Osteoblast (primary cell): ENCODE data around the gene TIGD6. TPM values are rescaled to one million over a fixed set of nuclear protein-coding genes. Genes with fewer than 3 reads are reported as not detected.
"Not testable (repeated sequence)": the region's sequence is repeated elsewhere in the genome, so short reads cannot be mapped to it uniquely, and the experiment has no call there.

Source experiments
- DNase-seq: peaks from one replicate; pipeline ENCODE4 v3.0.0; 2011; ENCODE audit warnings: low spot score, mixed read lengths; ENCODE audit not compliant: insufficient read length; ENCODE audit errors: missing footprints
- H2AFZ ChIP-seq: 2 replicates; pipeline ENCODE4 v1.6.0; 2011; ENCODE audit warnings: mild to moderate bottlenecking, low read length
- H3K27ac ChIP-seq: 2 replicates; pipeline ENCODE4 v1.5.1; 2011; ENCODE audit warnings: mild to moderate bottlenecking, low read depth, low read length, moderate library complexity
- H3K27me3 ChIP-seq: 2 replicates; pipeline ENCODE4 v1.6.0; 2012; ENCODE audit warnings: mild to moderate bottlenecking, control low read depth, inconsistent platforms, low read length, moderate library complexity; ENCODE audit not compliant: insufficient read depth
- H3K36me3 ChIP-seq: 2 replicates; pipeline ENCODE4 v1.5.1; 2011; ENCODE audit warnings: mild to moderate bottlenecking, low read length, control low read depth, moderate library complexity; ENCODE audit not compliant: insufficient read depth
- H3K4me1 ChIP-seq: 2 replicates; pipeline ENCODE4 v1.5.1; 2011; ENCODE audit warnings: mild to moderate bottlenecking, low read length, control low read depth, moderate library complexity; ENCODE audit not compliant: insufficient read depth
- H3K4me2 ChIP-seq: 2 replicates; pipeline ENCODE4 v1.6.0; 2011; ENCODE audit warnings: mild to moderate bottlenecking, low read length; ENCODE audit not compliant: insufficient read depth
- H3K4me3 ChIP-seq: fragments of 200-600 bp; sonication (generic); 3 replicates; pipeline ENCODE4 v1.5.1; 2012; ENCODE audit warnings: mild to moderate bottlenecking, low read length, inconsistent platforms; ENCODE audit not compliant: insufficient read depth
- H3K79me2 ChIP-seq: 2 replicates; pipeline ENCODE4 v1.6.0; 2012; ENCODE audit warnings: mild to moderate bottlenecking, low read length, control low read depth, inconsistent platforms; ENCODE audit not compliant: insufficient read depth
- H3K9me3 ChIP-seq: 2 replicates; pipeline ENCODE4 v1.5.1; 2011; ENCODE audit warnings: low read depth, low read length, control low read depth
- H4K20me1 ChIP-seq: 2 replicates; pipeline ENCODE4 v1.6.0; 2012; ENCODE audit warnings: mild to moderate bottlenecking, low read length, control low read depth; ENCODE audit not compliant: insufficient read depth
- CTCF ChIP-seq: IDR thresholded peaks from 2 replicates; pipeline ENCODE4 v1.5.1; 2011; ENCODE audit warnings: mild to moderate bottlenecking, low read depth, low read length, moderate library complexity; ENCODE audit errors: extremely low read depth
- total RNA-seq: library from RNA; depleted of rRNA; stranded (reverse); fragments of >200 nt; gene quantifications from 2 replicates; pipeline ENCODE4 v1.2.3, GENCODE V29; 2012

Gene TIGD6
- total RNA-seq, 1 donor: 9.8 TPM

- no peak overlapping the region for H3K27ac ChIP-seq
- peaks cover 7% of the 10 kb centered on the region for H3K27me3 ChIP-seq
- no peaks in the 10 kb centered on the region for H3K36me3 ChIP-seq
- H2AFZ ChIP-seq: no peak overlapping the region
- H3K9me3 ChIP-seq: no peaks in the 10 kb centered on the region
- no peak overlapping the region for H3K4me2 ChIP-seq
- H3K79me2 ChIP-seq: no peaks in the 10 kb centered on the region
- H3K4me3 ChIP-seq: no peak overlapping the region
- H4K20me1 ChIP-seq: no peaks in the 10 kb centered on the region
- TF ChIP-seq CTCF: no peak
- DNase-seq: no peak
- no peaks in the 10 kb centered on the region for H3K4me1 ChIP-seq
Measured at GRCh38 chr5:149951138-149951749, 49.2 kb downstream of the TIGD6 start.

- Histone ChIP-seq H2AFZ (no peak overlapping the region), H4K20me1 (no peaks in the 10 kb centered on the region), H3K9me3 (no peaks in the 10 kb centered on the region), H3K36me3 (no peaks in the 10 kb centered on the region), H3K4me2 (no peak overlapping the region), H3K4me3 (no peak overlapping the region), H3K27me3 (peaks cover 7% of the 10 kb centered on the region), H3K79me2 (no peaks in the 10 kb centered on the region), H3K4me1 (no peaks in the 10 kb centered on the region), H3K27ac (no peak overlapping the region)
- TF ChIP-seq CTCF: no peak
- DNase-seq: no peak
Measured at GRCh38 chr5:149948993-149949392, 51.5 kb downstream of the TIGD6 start.

GRCh38 chr5:149946118-149946517 lies 54.3 kb downstream of the TIGD6 start:
- no peak for TF ChIP-seq CTCF
- H3K4me1 ChIP-seq: no peaks in the 10 kb centered on the region
- H2AFZ ChIP-seq: no peak overlapping the region
- H3K79me2 ChIP-seq: no peaks in the 10 kb centered on the region
- H3K4me2 ChIP-seq: no peak overlapping the region
- H3K27ac ChIP-seq: no peak overlapping the region
- no peaks in the 10 kb centered on the region for H4K20me1 ChIP-seq
- H3K36me3 ChIP-seq: no peaks in the 10 kb centered on the region
- H3K4me3 ChIP-seq: no peak overlapping the region
- H3K9me3 ChIP-seq: no peaks in the 10 kb centered on the region
- DNase-seq: no peak
- peaks cover 7% of the 10 kb centered on the region for H3K27me3 ChIP-seq

- Histone ChIP-seq H3K4me3 (no peak within 1 kb of the TSS), H3K9me3 (no peaks in the 10 kb centered on the region), H3K27ac (no peak within 1 kb of the TSS), H3K4me1 (peaks cover 6% of the 10 kb centered on the region), H3K79me2 (no peaks in the 10 kb centered on the region), H4K20me1 (no peaks in the 10 kb centered on the region), H2AFZ (no peak within 1 kb of the TSS), H3K36me3 (no peaks in the 10 kb centered on the region), H3K27me3 (peaks cover 7% of the 10 kb centered on the region), H3K4me2 (no peak within 1 kb of the TSS)
- no peak for TF ChIP-seq CTCF
- DNase-seq: no peak
Measured at GRCh38 chr5:149944666-149945065, 55.8 kb downstream of the TIGD6 start, which contains the start of gene PDE6A. Gene PDE6A (minus strand): TSS chr5:149944793. CDS start chr5:149944673, 120 bp downstream.

- H3K36me3 ChIP-seq, H3K4me2 ChIP-seq, H3K4me3 ChIP-seq, H3K27me3 ChIP-seq, H3K27ac ChIP-seq, H3K79me2 ChIP-seq, DNase-seq, H3K9me3 ChIP-seq, H4K20me1 ChIP-seq, H2AFZ ChIP-seq: not testable (repeated sequence)
- peaks cover 19% of the 10 kb centered on the region for H3K4me1 ChIP-seq
Measured at GRCh38 chr5:149943177-149943949, 57.1 kb downstream of the TIGD6 start.
